Endothelial cell of umbilical vein (primary cell): ENCODE data around the gene SYTL3. TPM values are rescaled to one million over a fixed set of nuclear protein-coding genes. Genes with fewer than 3 reads are reported as not detected.

Experiments
- BruUV-seq: library from RNA; stranded (reverse); fragments of 400-500 nt; replicated peaks from 2 replicates; lab custom pipeline; 2021; lab: Mats Ljungman, UMichigan
- CTCF ChIA-PET: fragments of 300-600, 350-600 bp; sonication (Branson Sonifier 250); formaldehyde crosslinking; loops from one replicate; lab custom pipeline; 2021; ENCODE audit warnings: antibody characterized with exemption, inconsistent platforms; lab: Charles Lee
- POLR2A ChIA-PET: fragments of 300-600, 350-600 bp; sonication (Branson Sonifier 250); formaldehyde crosslinking; loops from one replicate; lab custom pipeline; 2021; ENCODE audit warnings: antibody characterized with exemption, inconsistent platforms; lab: Charles Lee
- DNase-seq: peaks from one replicate; pipeline ENCODE4 v3.0.0-alpha.2; 2011; ENCODE audit warnings: low read depth, low spot score
- FAIRE-seq: peaks from 2 replicates; lab custom pipeline; 2011; peaks lifted over from hg19 to GRCh38; lab: Jason Lieb, UNC
- H2AFZ ChIP-seq: 2 replicates; pipeline ENCODE4 v1.6.0; 2012; ENCODE audit warnings: low read depth, low read length, control low read depth, inconsistent platforms
- H3K27ac ChIP-seq: 2 replicates; pipeline ENCODE4 v1.5.1; 2011; ENCODE audit warnings: low read depth, mild to moderate bottlenecking, control low read depth, low read length, moderate library complexity; ENCODE audit not compliant: insufficient read depth
- H3K27me3 ChIP-seq, 2 experiments: 2 replicates each; pipeline versions ENCODE4 v1.6.0 to v1.6.1; 2011; ENCODE audit warnings: low read length in 2 of 2, mixed read lengths in 1 of 2; ENCODE audit not compliant: control insufficient read depth in 2 of 2, insufficient read depth in 2 of 2
- H3K36me3 ChIP-seq, 2 experiments: 2 replicates in 1 of 2; 3 replicates in 1 of 2; pipeline ENCODE4 v1.5.1; 2011; ENCODE audit warnings: low read length in 2 of 2, mild to moderate bottlenecking in 1 of 2, moderate library complexity in 1 of 2; ENCODE audit not compliant: control insufficient read depth in 2 of 2, insufficient read depth in 2 of 2; ENCODE audit errors: extremely low read depth in 1 of 2
- H3K4me1 ChIP-seq: 3 replicates; pipeline ENCODE4 v1.5.1; 2011; ENCODE audit warnings: mild to moderate bottlenecking, low read length; ENCODE audit not compliant: control insufficient read depth, insufficient read depth; ENCODE audit errors: extremely low read depth
- H3K4me2 ChIP-seq: 2 replicates; pipeline ENCODE4 v1.6.1; 2011; ENCODE audit warnings: low read length, control low read depth, mixed read lengths; ENCODE audit not compliant: insufficient read depth
- H3K4me3 ChIP-seq, 3 experiments: fragments of 200-600 bp in 1 of 3; sonication (generic), shearing (Covaris generic) in 1 of 3; replicated peaks in 1 of 3; 2 replicates each; pipeline ENCODE4 v1.5.1; 2011 to 2016; ENCODE audit warnings: control low read depth in 3 of 3, low read length in 3 of 3, mild to moderate bottlenecking in 2 of 3, inconsistent platforms in 1 of 3, low read depth in 1 of 3, moderate library complexity in 1 of 3; ENCODE audit not compliant: insufficient read depth in 1 of 3
- H3K79me2 ChIP-seq: 2 replicates; pipeline ENCODE4 v1.6.0; 2012; ENCODE audit warnings: low read length, inconsistent platforms; ENCODE audit not compliant: control insufficient read depth, insufficient read depth
- H3K9ac ChIP-seq: replicated peaks from 2 replicates; pipeline ENCODE3; 2011; ENCODE audit warnings: low read length, control low read depth; ENCODE audit not compliant: insufficient read depth; ENCODE audit errors: extremely low read depth
- H3K9me1 ChIP-seq: replicated peaks from 3 replicates; pipeline ENCODE4 v1.6.0; 2011; ENCODE audit warnings: mild to moderate bottlenecking, low read length; ENCODE audit not compliant: control insufficient read depth, insufficient read depth; ENCODE audit errors: extremely low read depth
- H3K9me3 ChIP-seq: replicated peaks from 2 replicates; pipeline ENCODE4 v1.5.1; 2012; ENCODE audit warnings: low read length, inconsistent platforms; ENCODE audit not compliant: control insufficient read depth, insufficient read depth
- H4K20me1 ChIP-seq: replicated peaks from 2 replicates; pipeline ENCODE3; 2011; ENCODE audit warnings: mild to moderate bottlenecking, low read length; ENCODE audit not compliant: control insufficient read depth, insufficient read depth; ENCODE audit errors: extremely low read depth
- CTCF ChIP-seq, 2 donors: IDR thresholded peaks; 1 replicate in 1 of 2; 2 replicates in 1 of 2; pipeline ENCODE4 v1.5.1; 2011; ENCODE audit warnings: low read length in 2 of 2, mild to moderate bottlenecking in 2 of 2, moderate library complexity in 2 of 2, control low read depth in 1 of 2, inconsistent platforms in 1 of 2, low read depth in 1 of 2; ENCODE audit not compliant: insufficient read depth in 1 of 2; ENCODE audit errors: extremely low read depth in 1 of 2
- EZH2 ChIP-seq: IDR thresholded peaks from 2 replicates; pipeline ENCODE4 v1.6.1; 2012; ENCODE audit warnings: borderline replicate concordance, low read depth, mild to moderate bottlenecking, moderate library complexity, low read length, inconsistent platforms; ENCODE audit not compliant: severe bottlenecking
- FOS ChIP-seq: IDR thresholded peaks from 2 replicates; pipeline ENCODE4 v1.6.1; 2011; ENCODE audit warnings: mild to moderate bottlenecking, low read length, moderate library complexity, borderline replicate concordance; ENCODE audit not compliant: insufficient read depth
- GATA2 ChIP-seq: IDR thresholded peaks from 2 replicates; pipeline ENCODE4 v1.7.0; 2011; ENCODE audit warnings: low read depth, mild to moderate bottlenecking, moderate library complexity, mixed read lengths, low read length; ENCODE audit not compliant: insufficient read length, insufficient read depth
- MYC ChIP-seq: IDR thresholded peaks from one replicate; pipeline ENCODE4 v1.6.1; 2011; ENCODE audit warnings: mild to moderate bottlenecking, low read depth, low read length
- POLR2AphosphoS5 ChIP-seq: IDR thresholded peaks from 2 replicates; pipeline ENCODE4 v1.6.1; 2012; ENCODE audit warnings: low read depth, mild to moderate bottlenecking, control low read depth, low read length, moderate library complexity; ENCODE audit not compliant: insufficient read depth
- dilution Hi-C: fragments of 300-500 bp; cut with MboI; formaldehyde crosslinking; loops from one replicate; pipeline ENCODE4 v1.15.0; 2019; ENCODE audit warnings: low sequenced_read_pairs; ENCODE audit not compliant: extremely low pct_ligation_motif_present
- intact Hi-C: fragments of 100-400 bp; cut with micrococcal nuclease; formaldehyde crosslinking; loops from one replicate; pipeline ENCODE4 v1.10.0; 2022
- polyA plus RNA-seq, 4 experiments: library from polyadenylated mRNA; depleted of rRNA in 3 of 4; stranded (reverse) in 3 of 4; unstranded in 1 of 4; fragments of >200 nt; gene quantifications; 2 replicates each; pipeline versions ENCODE4 v1.2.1 to v1.2.3, GENCODE V29; 2011 to 2012; ENCODE audit warnings: missing spikeins in 1 of 4
- total RNA-seq: library from RNA; stranded (reverse); gene quantifications from 2 replicates; pipeline ENCODE4 v1.2.3, GENCODE V29; 2021

Gene SYTL3
- total and polyA plus RNA-seq, 2 donors (not counting 3 experiments of a cell fraction or from before 2014, with no cell fraction given), result 0.59 to 0.77 TPM

- Histone ChIP-seq H3K4me2 (no peak overlapping the region), H2AFZ (no peak overlapping the region), H3K79me2 (peaks cover 94% of the 10 kb centered on the region), H3K9me1 (no peaks in the 10 kb centered on the region), H3K36me3 (peaks cover 0 to 2% of the 10 kb centered on the region in 2 experiments), H3K27ac (no peak overlapping the region), H4K20me1 (peaks cover 6% of the 10 kb centered on the region), H3K9me3 (no peaks in the 10 kb centered on the region), H3K9ac (no peak overlapping the region), H3K4me3 (no peak overlapping the region), H3K4me1 (peaks cover 14% of the 10 kb centered on the region), H3K27me3 (no peaks in the 10 kb centered on the region)
- intact Hi-C loops, result no loop called here
- ChIA-PET CTCF (no interaction called here), POLR2A (no interaction called here)
- FAIRE-seq (no peak), DNase-seq (no peak)
- dilution Hi-C loops, result no loop called here
- no peak for TF ChIP-seq MYC
- TF ChIP-seq FOS, result no peak
- no peak for TF ChIP-seq POLR2AphosphoS5
- TF ChIP-seq CTCF (IDR thresholded peaks at IDR 0.05; ENCODE audit: extremely low read depth in 1 of 2, insufficient read depth in 1 of 2, low read depth in 1 of 2, low read length in 2 of 2), result no peak
- no peak for TF ChIP-seq GATA2
- no peak for TF ChIP-seq EZH2
- no TSS peak for BruUV-seq
These were observed 157.9 kb downstream of the SYTL3 start for GRCh38 chr6:158807515-158808441.
